Measurements from ENCODE around the gene ITGB2. TPM values are rescaled to one million over a fixed set of nuclear protein-coding genes. Genes with fewer than 3 reads are reported as not detected.
A peak's percentile ranks its signal among the peaks of the same experiment; 100 is the strongest.
"Not testable (repeated sequence)": the region's sequence is repeated elsewhere in the genome, so short reads cannot be mapped to it uniquely, and the experiment has no call there.

Gene ITGB2
- total RNA-seq, 1 experiment from 2014 or later, result 120 TPM

DNA sequence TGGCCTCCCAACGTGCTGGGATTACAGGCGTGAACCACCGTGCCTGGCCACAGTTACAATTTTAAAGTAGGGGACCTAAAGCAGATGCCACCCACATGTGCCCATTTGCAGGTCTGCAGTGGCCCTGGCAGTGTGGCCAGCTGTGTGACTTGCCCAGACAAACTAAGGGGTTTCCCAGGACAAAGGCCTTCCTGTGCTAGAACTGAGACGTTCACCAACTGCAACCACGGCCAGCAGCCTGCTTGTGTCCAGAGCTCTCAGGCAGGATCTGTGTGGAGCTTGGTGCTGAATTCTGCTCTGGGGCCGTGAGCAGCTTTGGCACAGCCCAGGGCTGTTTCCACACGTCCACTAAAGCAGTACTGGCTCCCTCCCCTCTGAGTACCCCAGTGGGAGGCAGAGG is 36.6 kb downstream of the ITGB2 start:
- H3K9me3 ChIP-seq (replicated peaks), result no peaks in the 10 kb centered on the region
- no peaks in the 10 kb centered on the region for H3K27me3 ChIP-seq (replicated peaks)
- no peak overlapping the region for H3K4me3 ChIP-seq
- no peak overlapping the region for H3K27ac ChIP-seq
- H3K36me3 ChIP-seq, result peaks cover 44% of the 10 kb centered on the region
- H3K4me1 ChIP-seq (replicated peaks), result peaks cover 38% of the 10 kb centered on the region
- DNase-seq (ENCODE audit: low read depth in 1 of 2, low spot score in 2 of 2), result no peak

DNA sequence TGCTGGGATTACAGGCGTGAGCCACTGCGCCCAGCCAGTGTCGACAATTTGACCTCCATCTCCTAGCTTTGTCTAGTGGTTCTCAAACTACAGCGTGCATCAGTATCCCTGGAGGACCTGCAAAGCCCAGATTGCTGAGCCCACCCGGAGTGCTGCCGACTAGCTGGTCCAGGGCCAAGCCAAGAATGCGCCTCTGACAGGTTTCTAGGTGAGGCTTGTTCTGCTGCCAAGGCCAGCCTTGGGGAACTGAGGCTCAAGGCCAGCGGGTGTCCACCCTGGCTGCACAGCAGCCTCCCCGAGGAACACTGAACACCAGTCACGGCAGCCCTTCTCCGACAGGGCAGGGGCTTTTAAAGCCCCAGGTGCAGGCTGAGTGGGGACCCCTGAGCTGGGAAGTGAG is 37.4 kb downstream of the ITGB2 start:
- Histone ChIP-seq H3K4me3 (no peak overlapping the region), H3K27me3 (replicated peaks) (no peaks in the 10 kb centered on the region), H3K4me1 (replicated peaks) (peaks cover 47% of the 10 kb centered on the region), H3K9me3 (replicated peaks) (no peaks in the 10 kb centered on the region), H3K36me3 (peaks cover 35% of the 10 kb centered on the region), H3K27ac (no peak overlapping the region)
- DNase-seq (ENCODE audit: low read depth in 1 of 2, low spot score in 2 of 2), result no peak

GRCh38 chr21:44881198-44881872 is 39.4 kb downstream of the ITGB2 start:
- Histone ChIP-seq H3K27ac (peak overlapping the region; percentile 66), H3K9me3 (replicated peaks) (no peaks in the 10 kb centered on the region), H3K36me3 (peaks cover 16% of the 10 kb centered on the region), H3K27me3 (replicated peaks) (no peaks in the 10 kb centered on the region), H3K4me3 (no peak overlapping the region), H3K4me1 (replicated peaks) (peaks cover 49% of the 10 kb centered on the region)
- peak; percentile 70 to 84 for DNase-seq (ENCODE audit: low read depth in 1 of 2, low spot score in 2 of 2)

GRCh38 chr21:44880405-44881197 is 40.1 kb downstream of the ITGB2 start:
- Histone ChIP-seq H3K27ac (peak overlapping the region; percentile 66), H3K4me3 (no peak overlapping the region), H3K36me3 (peaks cover 9% of the 10 kb centered on the region), H3K27me3 (replicated peaks) (no peaks in the 10 kb centered on the region), H3K9me3 (replicated peaks) (no peaks in the 10 kb centered on the region), H3K4me1 (replicated peaks) (peaks cover 52% of the 10 kb centered on the region)
- no peak for DNase-seq (ENCODE audit: low read depth in 1 of 2, low spot score in 2 of 2)

GRCh38 chr21:44879238-44879637 is 41.5 kb downstream of the ITGB2 start:
- peaks cover 66% of the 10 kb centered on the region for H3K4me1 ChIP-seq (replicated peaks)
- DNase-seq (ENCODE audit: low read depth in 1 of 2, low spot score in 2 of 2); H3K36me3 ChIP-seq; H3K4me3 ChIP-seq; H3K9me3 ChIP-seq (replicated peaks); H3K27me3 ChIP-seq (replicated peaks): not testable (repeated sequence)
- H3K27ac ChIP-seq, result peak overlapping the region; percentile 35; the same call in 1 of the 2 replicates

GRCh38 chr21:44878053-44878982 is 42.4 kb downstream of the ITGB2 start:
- peaks cover 70% of the 10 kb centered on the region for H3K4me1 ChIP-seq (replicated peaks)
- DNase-seq (ENCODE audit: low read depth in 1 of 2, low spot score in 2 of 2), result no peak

GRCh38 chr21:44876849-44877575 is 43.7 kb downstream of the ITGB2 start:
- peaks cover 65% of the 10 kb centered on the region for H3K4me1 ChIP-seq (replicated peaks)
- no peaks in the 10 kb centered on the region for H3K27me3 ChIP-seq (replicated peaks)
- peaks cover 12% of the 10 kb centered on the region for H3K36me3 ChIP-seq
- H3K4me3 ChIP-seq, result no peak overlapping the region
- no peak overlapping the region for H3K27ac ChIP-seq
- no peaks in the 10 kb centered on the region for H3K9me3 ChIP-seq (replicated peaks)
- DNase-seq (ENCODE audit: low read depth in 1 of 2, low spot score in 2 of 2), result no peak

More at GRCh38 chr21:44878053-44878982, 42.4 kb downstream of the ITGB2 start:
- H3K27me3 ChIP-seq (replicated peaks), result no peaks in the 10 kb centered on the region
- no peaks in the 10 kb centered on the region for H3K9me3 ChIP-seq (replicated peaks)
- H3K4me3 ChIP-seq, result no peak overlapping the region
- H3K36me3 ChIP-seq, result peaks cover 3% of the 10 kb centered on the region; the same call in 1 of the 2 replicates
- H3K27ac ChIP-seq, result peak overlapping the region; percentile 35

DNA sequence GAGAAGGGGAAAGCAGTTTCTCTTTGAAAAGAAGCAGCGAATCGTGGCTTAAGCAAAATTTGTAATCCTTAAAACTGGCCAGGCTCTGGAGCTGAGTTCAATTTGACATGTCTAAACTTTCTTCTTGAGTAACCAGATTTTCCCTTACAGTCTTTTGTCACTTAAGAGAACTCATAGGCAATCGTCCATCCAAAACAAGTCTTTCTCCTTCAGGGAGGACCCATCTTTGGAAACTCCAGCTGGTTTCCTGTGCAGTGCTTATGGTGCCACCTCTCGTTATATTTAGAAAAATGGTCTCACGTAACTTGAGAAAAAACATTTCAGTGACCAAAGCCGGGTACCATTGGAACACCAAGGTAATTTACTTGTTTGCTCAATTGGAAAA is 45.4 kb downstream of the ITGB2 start:
- peak in 1 of 2 experiments; percentile 47 for DNase-seq (ENCODE audit: low read depth in 1 of 2, low spot score in 2 of 2)
- Histone ChIP-seq H3K9me3 (replicated peaks) (no peaks in the 10 kb centered on the region), H3K4me1 (replicated peaks) (peaks cover 65% of the 10 kb centered on the region), H3K4me3 (peak overlapping the region; percentile 81), H3K27me3 (replicated peaks) (no peaks in the 10 kb centered on the region), H3K36me3 (peaks cover 23% of the 10 kb centered on the region), H3K27ac (peak overlapping the region; percentile 79)

- H3K27me3 ChIP-seq (replicated peaks), result no peaks in the 10 kb centered on the region
- H3K36me3 ChIP-seq, result peaks cover 23% of the 10 kb centered on the region
- DNase-seq (ENCODE audit: low read depth in 1 of 2, low spot score in 2 of 2), result peak; percentile 70 to 75
- peak overlapping the region; percentile 79 for H3K27ac ChIP-seq
- H3K4me3 ChIP-seq, result peak overlapping the region; percentile 81
- H3K9me3 ChIP-seq (replicated peaks), result no peaks in the 10 kb centered on the region
- H3K4me1 ChIP-seq (replicated peaks), result peaks cover 63% of the 10 kb centered on the region
Observed at GRCh38 chr21:44874497-44875315, 46.0 kb downstream of the ITGB2 start.

DNA sequence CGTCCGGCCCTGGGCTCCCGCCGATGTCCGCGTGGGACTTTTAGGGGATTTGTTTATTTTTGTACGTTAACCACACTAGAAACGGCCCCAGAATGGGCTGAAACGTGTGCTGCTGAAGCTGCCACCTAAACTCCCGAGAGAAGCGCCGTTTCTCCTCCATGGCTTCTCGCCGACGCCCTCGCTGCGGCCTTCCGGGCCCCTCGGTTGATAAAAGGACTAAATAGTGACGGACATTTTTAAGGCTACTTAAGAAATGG is 46.5 kb downstream of the ITGB2 start:
- peak overlapping the region; percentile 79 for H3K27ac ChIP-seq
- H3K4me1 ChIP-seq (replicated peaks), result peaks cover 63% of the 10 kb centered on the region
- peaks cover 24% of the 10 kb centered on the region for H3K36me3 ChIP-seq
- no peaks in the 10 kb centered on the region for H3K9me3 ChIP-seq (replicated peaks)
- H3K27me3 ChIP-seq (replicated peaks), result no peaks in the 10 kb centered on the region
- peak overlapping the region; percentile 81 for H3K4me3 ChIP-seq
- DNase-seq (ENCODE audit: low read depth in 1 of 2, low spot score in 2 of 2), result no peak

- Histone ChIP-seq H3K27me3 (replicated peaks) (no peaks in the 10 kb centered on the region), H3K9me3 (replicated peaks) (no peaks in the 10 kb centered on the region), H3K36me3 (peaks cover 30% of the 10 kb centered on the region), H3K27ac (peak within 1 kb of the TSS; percentile 79), H3K4me3 (peak within 1 kb of the TSS; percentile 81), H3K4me1 (replicated peaks) (peaks cover 63% of the 10 kb centered on the region)
- DNase-seq (ENCODE audit: low read depth in 1 of 2, low spot score in 2 of 2), result peak; percentile 99
Observed at GRCh38 chr21:44873356-44874239, 47.1 kb downstream of the ITGB2 start, which contains the start of gene PTTG1IP. TSS of gene PTTG1IP (minus strand) at chr21:44873690. CDS start at chr21:44873616, 74 bp downstream.
